ENCODE data around the gene ACOT12.

- TF ChIP-seq CTCF (IDR thresholded peaks at IDR 0.05) (no peak), POLR2A (IDR thresholded peaks at IDR 0.05) (no peak)
These were observed 85.1 kb downstream of the ACOT12 start for GRCh38 chr5:81308836-81309235.

Measured in right lobe of liver (tissue), 4 donors.